Parathyroid adenoma (tissue), 2 donors: ENCODE measurements around the gene ANAPC2.

Source experiments
- H2AFZ ChIP-seq: fragments of 300-600 bp; sonication (generic); one replicate; pipeline ENCODE4 v1.7.0; 2017; ENCODE audit warnings: antibody characterized with exemption, mild to moderate bottlenecking
- H3K27ac ChIP-seq: fragments of 300-600 bp; sonication (generic); one replicate; pipeline ENCODE4 v1.7.0; 2017
- H3K27me3 ChIP-seq: fragments of 300-600 bp; sonication (generic); one replicate; pipeline ENCODE4 v1.7.0; 2017; ENCODE audit warnings: low read length; ENCODE audit not compliant: control insufficient read depth, insufficient read depth
- H3K36me3 ChIP-seq: fragments of 300-600 bp; sonication (generic); one replicate; pipeline ENCODE4 v1.7.0; 2017; ENCODE audit warnings: low read length; ENCODE audit not compliant: control insufficient read depth, insufficient read depth
- H3K4me1 ChIP-seq: fragments of 300-600 bp; sonication (generic); one replicate; pipeline ENCODE4 v1.7.0; 2017; ENCODE audit warnings: control low read depth
- H3K4me2 ChIP-seq: fragments of 300-600 bp; sonication (generic); one replicate; pipeline ENCODE4 v1.7.0; 2017; ENCODE audit warnings: low read length
- H3K4me3 ChIP-seq: fragments of 300-600 bp; sonication (generic); one replicate; pipeline ENCODE4 v1.7.0; 2017; ENCODE audit warnings: low read depth, low read length
- H3K79me2 ChIP-seq: fragments of 300-600 bp; sonication (generic); one replicate; pipeline ENCODE4 v1.7.0; 2017; ENCODE audit warnings: control low read depth
- H3K9ac ChIP-seq: fragments of 300-600 bp; sonication (generic); one replicate; pipeline ENCODE4 v1.7.0; 2017; ENCODE audit warnings: mild to moderate bottlenecking
- H3K9me3 ChIP-seq: fragments of 300-600 bp; sonication (generic); one replicate; pipeline ENCODE4 v1.7.0; 2017; ENCODE audit warnings: low read length; ENCODE audit not compliant: control insufficient read depth
- TF ChIP-seq, protein P1 (sequence below): fragments of 300-600 bp; sonication (generic); IDR thresholded peaks from one replicate; pipeline ENCODE4 v1.7.0; 2017; ENCODE audit warnings: antibody characterized with exemption, mild to moderate bottlenecking
- donor health status: primary hyperparathyroidism.

The ANAPC2 gene

DNA sequence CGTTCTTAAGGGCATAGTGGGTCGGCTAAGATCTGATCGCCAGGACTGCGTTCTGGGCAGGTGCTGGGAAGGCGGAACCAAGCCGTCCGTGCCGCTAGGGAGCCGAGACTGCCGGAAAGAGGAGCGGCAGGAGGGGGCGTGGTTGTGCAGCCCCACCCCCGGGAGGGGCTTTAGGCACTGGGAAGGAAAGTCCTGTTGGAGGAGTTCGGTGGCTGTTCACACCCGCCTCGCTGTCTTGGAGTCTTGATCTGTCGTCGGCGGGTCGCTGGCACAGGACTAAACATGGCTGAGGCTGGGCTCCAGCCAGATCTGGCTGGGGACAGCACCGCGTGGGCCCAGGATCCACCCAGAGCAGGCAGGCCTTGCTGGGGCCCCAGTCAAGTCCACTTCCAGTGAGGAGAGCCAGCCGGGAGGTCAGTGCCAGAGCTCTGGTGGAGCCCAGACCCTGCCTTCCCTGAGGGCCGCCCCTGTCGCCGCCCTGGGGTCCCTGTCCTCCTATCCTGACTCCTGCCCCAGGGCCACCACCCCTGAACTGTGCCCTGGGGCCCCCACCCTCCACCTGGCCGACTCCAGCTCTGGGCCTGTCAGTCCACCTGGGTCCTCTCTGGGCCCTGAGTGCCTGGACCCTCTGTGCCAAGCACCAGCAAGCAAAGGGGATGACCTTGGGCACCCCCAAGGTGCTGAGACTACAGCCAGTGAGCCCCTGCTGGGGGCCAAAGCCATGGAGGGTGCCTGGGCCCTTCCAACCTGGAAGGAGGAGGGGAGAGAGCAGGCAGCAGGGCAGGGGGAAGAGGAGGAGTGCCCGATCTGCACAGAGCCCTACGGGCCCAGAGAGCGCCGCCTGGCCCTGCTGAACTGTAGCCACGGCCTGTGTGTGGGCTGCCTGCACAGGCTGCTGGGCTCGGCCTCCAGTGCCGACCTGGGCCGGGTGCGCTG, 29.2 kb upstream of the ANAPC2 start:
- no peak overlapping the region for H2AFZ ChIP-seq
- no peaks in the 10 kb centered on the region for H3K27me3 ChIP-seq
- H3K9me3 ChIP-seq = no peaks in the 10 kb centered on the region
- TF ChIP-seq, protein P1, sequence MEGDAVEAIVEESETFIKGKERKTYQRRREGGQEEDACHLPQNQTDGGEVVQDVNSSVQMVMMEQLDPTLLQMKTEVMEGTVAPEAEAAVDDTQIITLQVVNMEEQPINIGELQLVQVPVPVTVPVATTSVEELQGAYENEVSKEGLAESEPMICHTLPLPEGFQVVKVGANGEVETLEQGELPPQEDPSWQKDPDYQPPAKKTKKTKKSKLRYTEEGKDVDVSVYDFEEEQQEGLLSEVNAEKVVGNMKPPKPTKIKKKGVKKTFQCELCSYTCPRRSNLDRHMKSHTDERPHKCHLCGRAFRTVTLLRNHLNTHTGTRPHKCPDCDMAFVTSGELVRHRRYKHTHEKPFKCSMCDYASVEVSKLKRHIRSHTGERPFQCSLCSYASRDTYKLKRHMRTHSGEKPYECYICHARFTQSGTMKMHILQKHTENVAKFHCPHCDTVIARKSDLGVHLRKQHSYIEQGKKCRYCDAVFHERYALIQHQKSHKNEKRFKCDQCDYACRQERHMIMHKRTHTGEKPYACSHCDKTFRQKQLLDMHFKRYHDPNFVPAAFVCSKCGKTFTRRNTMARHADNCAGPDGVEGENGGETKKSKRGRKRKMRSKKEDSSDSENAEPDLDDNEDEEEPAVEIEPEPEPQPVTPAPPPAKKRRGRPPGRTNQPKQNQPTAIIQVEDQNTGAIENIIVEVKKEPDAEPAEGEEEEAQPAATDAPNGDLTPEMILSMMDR = no peak
- H3K4me1 ChIP-seq = no peaks in the 10 kb centered on the region
- H3K79me2 ChIP-seq = no peaks in the 10 kb centered on the region
- no peak overlapping the region for H3K27ac ChIP-seq
- no peak overlapping the region for H3K9ac ChIP-seq
- peak overlapping the region; percentile 45 for H3K4me2 ChIP-seq
- no peaks in the 10 kb centered on the region for H3K36me3 ChIP-seq
- H3K4me3 ChIP-seq = peak overlapping the region; percentile 19

- H3K4me3 ChIP-seq = no peak overlapping the region
- no peaks in the 10 kb centered on the region for H3K79me2 ChIP-seq
- no peak overlapping the region for H2AFZ ChIP-seq
- no peaks in the 10 kb centered on the region for H3K27me3 ChIP-seq
- no peak overlapping the region for H3K27ac ChIP-seq
- no peaks in the 10 kb centered on the region for H3K4me1 ChIP-seq
- H3K36me3 ChIP-seq = no peaks in the 10 kb centered on the region
- no peaks in the 10 kb centered on the region for H3K9me3 ChIP-seq
- no peak overlapping the region for H3K9ac ChIP-seq
- TF ChIP-seq, protein P1 = no peak
- no peak overlapping the region for H3K4me2 ChIP-seq
Measured at GRCh38 chr9:137216188-137216965, 28.0 kb upstream of the ANAPC2 start.

DNA sequence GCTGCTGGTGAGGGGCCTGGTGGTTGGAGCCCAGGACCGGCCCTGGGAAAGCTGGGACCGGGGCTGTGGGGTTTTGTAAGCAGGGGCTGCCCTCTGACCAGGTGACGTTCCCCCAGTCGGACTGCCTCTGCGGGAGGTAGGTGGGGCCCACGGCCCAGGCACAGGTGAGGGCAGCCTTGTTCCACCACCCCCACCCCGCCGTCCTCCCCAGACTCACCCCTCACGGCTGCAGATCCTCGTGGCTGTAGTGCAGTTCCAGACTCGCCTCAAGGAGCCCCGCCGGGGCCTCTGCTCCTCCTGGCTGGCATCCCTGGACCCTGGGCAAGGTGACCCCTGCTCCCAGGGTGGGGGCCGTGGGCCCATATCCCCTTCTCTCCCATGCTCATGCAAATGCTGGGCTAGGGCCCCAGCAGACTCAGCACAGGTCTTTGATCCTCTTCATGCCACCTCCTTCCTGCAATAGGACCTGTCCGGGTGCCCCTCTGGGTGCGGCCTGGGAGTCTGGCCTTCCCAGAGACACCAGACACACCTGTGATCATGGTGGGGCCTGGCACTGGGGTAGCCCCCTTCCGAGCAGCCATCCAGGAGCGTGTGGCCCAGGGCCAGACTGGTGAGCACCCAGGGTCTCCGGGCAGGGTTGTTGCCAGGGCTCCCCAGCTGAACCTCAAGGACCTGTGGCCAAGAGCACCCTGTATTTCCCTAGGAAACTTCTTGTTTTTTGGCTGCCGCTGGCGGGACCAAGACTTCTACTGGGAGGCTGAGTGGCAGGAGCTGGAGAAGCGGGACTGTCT, 27.0 kb upstream of the ANAPC2 start:
- no peak overlapping the region for H3K9ac ChIP-seq
- TF ChIP-seq, protein P1 = no peak
- H3K4me2 ChIP-seq = no peak overlapping the region
- H3K4me3 ChIP-seq = no peak overlapping the region
- no peaks in the 10 kb centered on the region for H3K79me2 ChIP-seq
- no peaks in the 10 kb centered on the region for H3K27me3 ChIP-seq
- H3K36me3 ChIP-seq = no peaks in the 10 kb centered on the region
- H2AFZ ChIP-seq = no peak overlapping the region
- H3K4me1 ChIP-seq = no peaks in the 10 kb centered on the region
- H3K27ac ChIP-seq = no peak overlapping the region
- H3K9me3 ChIP-seq = no peaks in the 10 kb centered on the region

DNA sequence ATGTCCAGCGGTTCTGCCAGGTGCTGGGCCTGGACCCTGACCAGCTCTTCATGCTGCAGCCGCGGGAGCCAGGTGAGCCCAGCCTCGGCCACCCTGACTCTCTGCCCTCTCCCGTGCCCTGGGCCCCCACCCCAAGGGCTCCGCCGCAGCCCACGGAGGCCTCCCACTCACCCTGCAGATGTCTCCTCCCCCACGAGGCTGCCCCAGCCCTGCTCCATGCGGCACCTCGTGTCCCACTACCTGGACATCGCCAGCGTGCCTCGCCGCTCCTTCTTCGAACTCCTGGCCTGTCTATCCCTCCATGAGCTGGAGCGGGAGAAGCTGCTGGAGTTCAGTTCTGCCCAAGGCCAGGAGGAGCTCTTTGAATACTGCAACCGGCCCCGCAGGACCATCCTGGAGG, 26.3 kb upstream of the ANAPC2 start:
- H3K4me3 ChIP-seq = no peak overlapping the region
- no peak overlapping the region for H3K27ac ChIP-seq
- TF ChIP-seq, protein P1 = no peak
- H3K79me2 ChIP-seq = no peaks in the 10 kb centered on the region
- H3K36me3 ChIP-seq = no peaks in the 10 kb centered on the region
- H3K4me1 ChIP-seq = no peaks in the 10 kb centered on the region
- no peak overlapping the region for H3K9ac ChIP-seq
- H2AFZ ChIP-seq = no peak overlapping the region
- H3K9me3 ChIP-seq = no peaks in the 10 kb centered on the region
- no peak overlapping the region for H3K4me2 ChIP-seq
- no peaks in the 10 kb centered on the region for H3K27me3 ChIP-seq
